ENCODE data around the gene SMYD3. TPM values are rescaled to one million over a fixed set of nuclear protein-coding genes. Genes with fewer than 3 reads are reported as not detected.

The SMYD3 gene
- total and polyA plus RNA-seq, 10 of the 15 experiments (the other 5 are each of a cell fraction or from before 2014, with no cell fraction given) = 18.3 to 54.0 (median 24.8) TPM

DNA sequence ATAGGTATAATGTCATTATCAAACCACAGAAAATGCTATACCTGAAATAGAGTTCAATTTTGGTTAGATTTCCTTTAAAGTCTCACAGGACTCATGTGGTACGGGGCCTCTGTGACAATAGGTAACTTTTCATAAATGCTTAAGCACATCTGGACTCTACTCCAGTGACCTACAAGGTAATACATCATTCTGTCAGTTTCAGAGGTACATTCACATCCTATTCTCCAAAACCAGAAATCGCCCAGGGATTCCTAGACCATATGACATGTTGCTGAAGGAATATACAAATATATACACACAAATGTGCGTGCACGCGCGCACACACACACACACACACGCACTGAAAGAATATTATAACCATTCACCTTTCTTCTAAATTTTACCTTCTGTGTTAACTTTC is 311.8 kb downstream of the SMYD3 start (continued):
- TF ChIP-seq CUX1 (IDR thresholded peaks at IDR 0.05; ENCODE audit: insufficient replicate concordance, low read depth, low read length) (no peak), ELK1 (IDR thresholded peaks at IDR 0.05; ENCODE audit: low read depth, low read length) (no peak), PKNOX1 (IDR thresholded peaks at IDR 0.05) (no peak), BCLAF1 (IDR thresholded peaks at IDR 0.05) (no peak)
- TF ChIP-seq, protein P1, sequence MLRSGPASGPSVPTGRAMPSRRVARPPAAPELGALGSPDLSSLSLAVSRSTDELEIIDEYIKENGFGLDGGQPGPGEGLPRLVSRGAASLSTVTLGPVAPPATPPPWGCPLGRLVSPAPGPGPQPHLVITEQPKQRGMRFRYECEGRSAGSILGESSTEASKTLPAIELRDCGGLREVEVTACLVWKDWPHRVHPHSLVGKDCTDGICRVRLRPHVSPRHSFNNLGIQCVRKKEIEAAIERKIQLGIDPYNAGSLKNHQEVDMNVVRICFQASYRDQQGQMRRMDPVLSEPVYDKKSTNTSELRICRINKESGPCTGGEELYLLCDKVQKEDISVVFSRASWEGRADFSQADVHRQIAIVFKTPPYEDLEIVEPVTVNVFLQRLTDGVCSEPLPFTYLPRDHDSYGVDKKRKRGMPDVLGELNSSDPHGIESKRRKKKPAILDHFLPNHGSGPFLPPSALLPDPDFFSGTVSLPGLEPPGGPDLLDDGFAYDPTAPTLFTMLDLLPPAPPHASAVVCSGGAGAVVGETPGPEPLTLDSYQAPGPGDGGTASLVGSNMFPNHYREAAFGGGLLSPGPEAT (IDR thresholded peaks at IDR 0.05; ENCODE audit: low read depth) = no peak
- TF ChIP-seq, protein P2, sequence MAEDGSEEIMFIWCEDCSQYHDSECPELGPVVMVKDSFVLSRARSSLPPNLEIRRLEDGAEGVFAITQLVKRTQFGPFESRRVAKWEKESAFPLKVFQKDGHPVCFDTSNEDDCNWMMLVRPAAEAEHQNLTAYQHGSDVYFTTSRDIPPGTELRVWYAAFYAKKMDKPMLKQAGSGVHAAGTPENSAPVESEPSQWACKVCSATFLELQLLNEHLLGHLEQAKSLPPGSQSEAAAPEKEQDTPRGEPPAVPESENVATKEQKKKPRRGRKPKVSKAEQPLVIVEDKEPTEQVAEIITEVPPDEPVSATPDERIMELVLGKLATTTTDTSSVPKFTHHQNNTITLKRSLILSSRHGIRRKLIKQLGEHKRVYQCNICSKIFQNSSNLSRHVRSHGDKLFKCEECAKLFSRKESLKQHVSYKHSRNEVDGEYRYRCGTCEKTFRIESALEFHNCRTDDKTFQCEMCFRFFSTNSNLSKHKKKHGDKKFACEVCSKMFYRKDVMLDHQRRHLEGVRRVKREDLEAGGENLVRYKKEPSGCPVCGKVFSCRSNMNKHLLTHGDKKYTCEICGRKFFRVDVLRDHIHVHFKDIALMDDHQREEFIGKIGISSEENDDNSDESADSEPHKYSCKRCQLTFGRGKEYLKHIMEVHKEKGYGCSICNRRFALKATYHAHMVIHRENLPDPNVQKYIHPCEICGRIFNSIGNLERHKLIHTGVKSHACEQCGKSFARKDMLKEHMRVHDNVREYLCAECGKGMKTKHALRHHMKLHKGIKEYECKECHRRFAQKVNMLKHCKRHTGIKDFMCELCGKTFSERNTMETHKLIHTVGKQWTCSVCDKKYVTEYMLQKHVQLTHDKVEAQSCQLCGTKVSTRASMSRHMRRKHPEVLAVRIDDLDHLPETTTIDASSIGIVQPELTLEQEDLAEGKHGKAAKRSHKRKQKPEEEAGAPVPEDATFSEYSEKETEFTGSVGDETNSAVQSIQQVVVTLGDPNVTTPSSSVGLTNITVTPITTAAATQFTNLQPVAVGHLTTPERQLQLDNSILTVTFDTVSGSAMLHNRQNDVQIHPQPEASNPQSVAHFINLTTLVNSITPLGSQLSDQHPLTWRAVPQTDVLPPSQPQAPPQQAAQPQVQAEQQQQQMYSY (CRISPR knock-in tag; IDR thresholded peaks at IDR 0.05) = no peak
